WERI-Rb-1 (cell line): Measurements from ENCODE around the gene SLC9A8.

Experiments
- DNase-seq: peaks from one replicate; pipeline ENCODE4 v3.0.0-alpha.2; 2020
- H3K27ac ChIP-seq: fragments of 250-450 bp; sonication (Bioruptor Pico); 2 replicates; pipeline ENCODE4 v1.5.1; 2020; ENCODE audit warnings: mild to moderate bottlenecking, moderate library complexity
- H3K27me3 ChIP-seq: fragments of 250-450 bp; sonication (Bioruptor Pico); 2 replicates; pipeline ENCODE4 v1.5.1; 2021; ENCODE audit warnings: mild to moderate bottlenecking, low read depth, moderate library complexity; ENCODE audit not compliant: insufficient read depth, severe bottlenecking
- H3K36me3 ChIP-seq: fragments of 250-450 bp; sonication (Bioruptor Pico); 2 replicates; pipeline ENCODE4 v1.5.1; 2020; ENCODE audit warnings: mild to moderate bottlenecking, moderate library complexity
- H3K4me3 ChIP-seq: 2 replicates; pipeline ENCODE4 v1.5.1; 2011; ENCODE audit warnings: low read depth, mild to moderate bottlenecking, control low read depth, low read length
- H3K9me3 ChIP-seq: fragments of 250-450 bp; sonication (Bioruptor Pico); 2 replicates; pipeline ENCODE4 v1.5.1; 2021; ENCODE audit warnings: mild to moderate bottlenecking, moderate library complexity; ENCODE audit not compliant: severe bottlenecking
- TF ChIP-seq, protein P1 (sequence below): IDR thresholded peaks from 2 replicates; pipeline ENCODE4 v1.5.1; 2011; ENCODE audit warnings: low read depth, mild to moderate bottlenecking, control low read depth, inconsistent platforms, low read length

The SLC9A8 gene

DNA sequence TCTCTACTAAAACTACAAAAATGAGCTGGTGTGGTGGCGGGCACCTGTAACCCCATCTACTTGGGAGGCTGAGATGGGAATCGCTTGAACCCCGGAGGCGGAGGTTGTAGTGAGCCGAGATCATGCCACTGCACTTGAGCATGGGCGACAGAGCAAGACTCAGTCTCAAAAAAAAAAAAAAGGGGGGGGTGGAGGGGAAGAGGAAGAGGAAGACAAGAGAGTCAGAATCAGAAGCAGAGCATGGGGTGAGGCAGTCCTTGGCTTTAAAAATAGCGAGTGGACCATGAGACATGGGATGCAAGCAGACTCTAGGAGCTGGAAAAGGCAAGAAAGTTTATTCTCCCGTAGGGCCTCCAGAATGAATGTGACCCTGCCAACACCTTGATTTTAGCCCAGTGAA is 3.9 kb upstream of the SLC9A8 start:
- no peak overlapping the region for H3K27ac ChIP-seq
- TF ChIP-seq, protein P1, sequence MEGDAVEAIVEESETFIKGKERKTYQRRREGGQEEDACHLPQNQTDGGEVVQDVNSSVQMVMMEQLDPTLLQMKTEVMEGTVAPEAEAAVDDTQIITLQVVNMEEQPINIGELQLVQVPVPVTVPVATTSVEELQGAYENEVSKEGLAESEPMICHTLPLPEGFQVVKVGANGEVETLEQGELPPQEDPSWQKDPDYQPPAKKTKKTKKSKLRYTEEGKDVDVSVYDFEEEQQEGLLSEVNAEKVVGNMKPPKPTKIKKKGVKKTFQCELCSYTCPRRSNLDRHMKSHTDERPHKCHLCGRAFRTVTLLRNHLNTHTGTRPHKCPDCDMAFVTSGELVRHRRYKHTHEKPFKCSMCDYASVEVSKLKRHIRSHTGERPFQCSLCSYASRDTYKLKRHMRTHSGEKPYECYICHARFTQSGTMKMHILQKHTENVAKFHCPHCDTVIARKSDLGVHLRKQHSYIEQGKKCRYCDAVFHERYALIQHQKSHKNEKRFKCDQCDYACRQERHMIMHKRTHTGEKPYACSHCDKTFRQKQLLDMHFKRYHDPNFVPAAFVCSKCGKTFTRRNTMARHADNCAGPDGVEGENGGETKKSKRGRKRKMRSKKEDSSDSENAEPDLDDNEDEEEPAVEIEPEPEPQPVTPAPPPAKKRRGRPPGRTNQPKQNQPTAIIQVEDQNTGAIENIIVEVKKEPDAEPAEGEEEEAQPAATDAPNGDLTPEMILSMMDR = no peak
- no peaks in the 10 kb centered on the region for H3K27me3 ChIP-seq
- no peaks in the 10 kb centered on the region for H3K36me3 ChIP-seq
- no peak overlapping the region for H3K4me3 ChIP-seq
- no peak for DNase-seq
- H3K9me3 ChIP-seq = no peaks in the 10 kb centered on the region

DNA sequence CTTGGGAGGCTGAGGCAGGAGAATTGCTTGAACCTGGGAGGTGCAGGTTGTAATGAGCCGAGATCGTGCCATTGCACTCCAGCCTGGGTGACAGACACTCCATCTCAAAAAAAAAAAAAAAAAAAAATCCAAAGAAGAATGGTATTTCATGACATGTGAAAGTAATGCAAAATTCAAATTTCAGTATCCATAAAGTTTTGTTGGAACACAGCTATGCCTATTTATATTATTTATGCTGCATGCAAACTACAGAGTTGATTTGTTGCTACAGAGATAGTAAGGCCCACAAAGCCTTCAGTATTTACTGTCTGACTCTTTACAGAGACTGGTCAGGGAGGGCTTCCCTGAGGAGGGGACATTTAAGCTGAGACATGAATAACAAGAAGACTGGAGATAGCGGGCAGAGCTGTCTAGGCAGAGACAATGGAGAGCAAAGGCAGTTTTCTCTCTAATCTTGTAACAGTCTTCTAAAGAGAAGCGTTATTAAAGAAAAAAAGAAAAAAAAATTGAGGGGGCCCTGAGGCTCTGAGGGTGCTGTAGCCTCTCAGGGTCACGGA is 2.7 kb upstream of the SLC9A8 start:
- no peak for DNase-seq
- H3K9me3 ChIP-seq = no peaks in the 10 kb centered on the region
- H3K27ac ChIP-seq = no peak overlapping the region
- H3K36me3 ChIP-seq = no peaks in the 10 kb centered on the region
- H3K27me3 ChIP-seq = no peaks in the 10 kb centered on the region
- TF ChIP-seq, protein P1 = no peak
- no peak overlapping the region for H3K4me3 ChIP-seq

DNA sequence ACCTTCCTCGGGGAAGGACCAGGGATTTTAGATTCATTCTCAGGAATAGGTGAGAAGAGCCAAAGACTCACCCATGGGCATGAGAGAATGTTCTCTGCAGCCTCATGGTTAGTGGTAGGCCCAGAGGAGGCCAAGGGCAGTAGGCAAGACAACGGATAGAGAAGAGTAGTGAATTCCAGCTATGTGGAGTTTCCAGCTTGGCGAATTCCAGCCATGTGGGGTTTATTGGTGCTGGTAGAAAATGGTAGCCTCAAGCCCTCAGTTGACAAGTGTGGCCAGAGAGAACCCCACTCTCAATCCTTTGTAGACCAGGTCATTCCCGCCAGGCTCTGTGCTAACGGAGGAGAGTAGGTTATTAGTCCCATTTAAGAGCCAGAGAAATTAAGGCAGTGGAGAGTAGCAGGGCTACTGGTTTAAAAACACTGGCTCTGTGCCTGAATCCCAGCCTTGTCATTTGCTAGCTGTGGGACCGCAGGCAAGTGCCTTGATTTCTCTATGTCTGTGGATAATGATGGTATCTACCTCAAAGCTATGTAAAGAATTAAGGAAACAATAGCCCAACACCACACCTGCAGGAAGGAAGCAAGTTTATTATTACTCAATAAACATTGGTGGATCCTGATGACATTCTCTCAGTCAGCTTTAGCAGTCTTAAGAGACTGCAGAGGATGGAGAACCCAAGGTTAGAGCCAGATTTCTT is 2.0 kb upstream of the SLC9A8 start:
- no peak for DNase-seq
- H3K36me3 ChIP-seq = no peaks in the 10 kb centered on the region
- no peaks in the 10 kb centered on the region for H3K27me3 ChIP-seq
- no peak overlapping the region for H3K4me3 ChIP-seq
- TF ChIP-seq, protein P1 = no peak
- H3K9me3 ChIP-seq = no peaks in the 10 kb centered on the region
- no peak overlapping the region for H3K27ac ChIP-seq

DNA sequence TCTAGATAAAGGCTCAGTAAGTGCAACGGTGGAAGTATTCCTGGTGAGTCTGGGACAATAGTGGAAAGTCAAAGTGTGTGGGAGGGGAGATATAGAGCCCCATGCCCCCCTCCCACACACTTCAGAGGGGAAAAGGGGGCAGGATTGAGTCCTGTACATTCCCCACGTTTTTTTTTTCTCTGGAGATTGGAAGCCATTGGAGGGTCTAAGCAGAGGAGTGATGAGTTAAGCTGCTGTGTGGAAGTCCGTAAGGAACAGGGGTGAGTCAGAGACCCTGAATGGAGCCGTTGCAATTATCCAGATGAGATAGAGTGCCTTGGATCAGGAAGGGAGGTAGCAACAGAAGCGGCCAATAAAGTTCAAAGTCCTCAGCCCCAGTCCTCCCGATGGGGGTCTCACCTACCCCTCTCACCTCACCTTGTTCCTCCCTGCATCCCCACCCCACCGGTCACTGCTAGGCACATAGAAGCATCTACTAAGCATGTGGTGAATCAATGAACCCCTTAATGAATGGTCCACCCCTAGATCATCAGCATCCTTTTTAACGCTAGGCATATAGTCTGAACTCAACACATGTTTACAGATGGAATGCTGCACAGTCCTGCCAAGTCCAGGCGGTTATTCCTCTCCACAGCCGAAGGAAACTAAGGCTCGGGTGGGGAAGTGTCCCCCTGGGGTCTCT is 662 bp upstream of the SLC9A8 start:
- H3K36me3 ChIP-seq = no peaks in the 10 kb centered on the region
- no peaks in the 10 kb centered on the region for H3K27me3 ChIP-seq
- no peaks in the 10 kb centered on the region for H3K9me3 ChIP-seq
- DNase-seq = no peak
- H3K4me3 ChIP-seq = peak overlapping the region; percentile 82
- H3K27ac ChIP-seq = peak overlapping the region; percentile 76
- TF ChIP-seq, protein P1 = no peak

DNA sequence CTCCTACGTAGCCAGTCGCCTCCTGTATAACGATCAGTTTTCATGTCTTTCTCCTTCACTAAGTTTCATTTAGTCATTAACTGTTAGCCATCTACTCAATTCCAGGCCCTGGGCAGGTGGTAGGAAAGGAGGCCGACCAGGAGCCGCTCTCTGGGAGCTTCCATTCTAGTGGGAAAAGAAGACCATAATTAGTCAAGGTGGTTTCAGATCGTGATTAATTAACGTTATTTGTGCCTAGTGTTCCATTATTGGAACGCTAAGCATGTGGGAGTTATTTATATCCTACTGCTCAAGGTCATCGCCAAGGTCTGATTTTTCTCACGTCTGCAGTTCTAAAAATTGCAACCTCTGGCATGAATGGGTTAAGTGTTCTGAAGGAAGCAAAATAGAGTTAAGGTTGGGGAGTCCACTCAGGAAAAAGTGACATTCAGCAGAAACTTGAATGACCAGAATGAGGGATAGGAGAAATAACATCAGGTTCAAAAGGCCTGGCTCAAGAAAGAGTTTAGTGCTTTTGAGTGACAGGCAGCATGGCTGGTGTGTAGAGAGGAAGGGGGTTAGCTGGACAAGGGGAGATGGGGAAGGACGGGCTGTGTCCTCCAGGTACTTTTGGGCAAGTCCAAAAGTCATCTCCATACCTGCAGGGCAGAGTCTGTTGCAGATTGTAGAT is 812 bp downstream of the SLC9A8 start:
- DNase-seq = no peak
- Histone ChIP-seq H3K27me3 (no peaks in the 10 kb centered on the region), H3K4me3 (peak overlapping the region; percentile 82), H3K27ac (peak overlapping the region; percentile 76), H3K36me3 (no peaks in the 10 kb centered on the region), H3K9me3 (no peaks in the 10 kb centered on the region)
- TF ChIP-seq, protein P1 = no peak
